ENCODE results near the gene PTPRT. TPM values are rescaled to one million over a fixed set of nuclear protein-coding genes. Genes with fewer than 3 reads are reported as not detected.

Gene PTPRT
- total RNA-seq, 4 donors from 2014 or later = 0.04 TPM; not detected in 3

DNA sequence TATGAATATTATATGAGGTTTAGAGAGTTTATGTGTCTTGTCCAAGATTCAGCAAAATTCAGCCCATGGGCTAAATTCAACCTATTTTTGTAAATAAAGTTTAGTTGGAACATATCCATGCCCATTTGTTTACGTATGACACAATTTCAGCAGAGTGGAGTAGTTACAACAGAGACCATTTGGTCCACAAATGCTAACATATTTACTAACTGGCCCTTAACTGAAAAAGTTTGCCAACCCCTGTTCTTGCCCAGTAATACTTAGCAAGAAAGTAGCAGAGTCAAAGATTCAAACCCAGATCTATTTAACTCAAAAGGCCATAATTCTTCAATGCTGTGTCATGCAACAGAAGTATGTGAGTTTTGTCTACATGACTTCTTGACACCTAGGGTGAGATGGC, 561.0 kb downstream of the PTPRT start:
- Histone ChIP-seq H3K4me3 (no peak overlapping the region), H3K4me1 (no peaks in the 10 kb centered on the region), H3K36me3 (no peaks in the 10 kb centered on the region), H3K27me3 (no peaks in the 10 kb centered on the region), H3K9me3 (no peaks in the 10 kb centered on the region), H3K27ac (no peak overlapping the region)
- ATAC-seq = no peak
- 53 to 89% methylated on average over 1 of the region's 1 CpG for WGBS, 2 donors (ENCODE audit: low coverage in 1 of 2)
- TF ChIP-seq, protein P1, sequence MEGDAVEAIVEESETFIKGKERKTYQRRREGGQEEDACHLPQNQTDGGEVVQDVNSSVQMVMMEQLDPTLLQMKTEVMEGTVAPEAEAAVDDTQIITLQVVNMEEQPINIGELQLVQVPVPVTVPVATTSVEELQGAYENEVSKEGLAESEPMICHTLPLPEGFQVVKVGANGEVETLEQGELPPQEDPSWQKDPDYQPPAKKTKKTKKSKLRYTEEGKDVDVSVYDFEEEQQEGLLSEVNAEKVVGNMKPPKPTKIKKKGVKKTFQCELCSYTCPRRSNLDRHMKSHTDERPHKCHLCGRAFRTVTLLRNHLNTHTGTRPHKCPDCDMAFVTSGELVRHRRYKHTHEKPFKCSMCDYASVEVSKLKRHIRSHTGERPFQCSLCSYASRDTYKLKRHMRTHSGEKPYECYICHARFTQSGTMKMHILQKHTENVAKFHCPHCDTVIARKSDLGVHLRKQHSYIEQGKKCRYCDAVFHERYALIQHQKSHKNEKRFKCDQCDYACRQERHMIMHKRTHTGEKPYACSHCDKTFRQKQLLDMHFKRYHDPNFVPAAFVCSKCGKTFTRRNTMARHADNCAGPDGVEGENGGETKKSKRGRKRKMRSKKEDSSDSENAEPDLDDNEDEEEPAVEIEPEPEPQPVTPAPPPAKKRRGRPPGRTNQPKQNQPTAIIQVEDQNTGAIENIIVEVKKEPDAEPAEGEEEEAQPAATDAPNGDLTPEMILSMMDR (IDR thresholded peaks at IDR 0.05) = no peak
- TF ChIP-seq POLR2AphosphoS5 (IDR thresholded peaks at IDR 0.05) (no peak), POLR2A (IDR thresholded peaks at IDR 0.05) (no peak), EP300 (IDR thresholded peaks at IDR 0.05) (no peak)

DNA sequence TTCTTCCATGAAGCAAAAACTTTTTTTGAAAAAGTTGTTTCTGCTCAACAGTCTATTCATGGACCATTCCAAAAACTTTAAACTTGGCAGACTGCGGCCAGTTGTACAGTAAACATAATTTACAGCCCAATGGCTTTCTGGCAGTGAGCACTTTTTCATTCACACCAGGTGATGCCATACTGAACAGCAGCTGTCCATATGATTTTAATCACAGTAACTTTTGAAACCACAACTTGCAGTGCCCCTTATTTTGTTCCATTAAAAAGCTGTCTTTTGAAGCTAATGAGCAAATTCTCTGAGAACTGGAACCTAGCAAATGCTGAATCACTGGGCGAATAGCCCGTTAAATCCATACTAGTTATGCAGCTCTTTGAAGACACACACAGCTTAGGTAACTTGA, 576.6 kb downstream of the PTPRT start:
- Histone ChIP-seq H3K4me3 (no peak overlapping the region), H3K36me3 (no peaks in the 10 kb centered on the region), H3K4me1 (no peaks in the 10 kb centered on the region), H3K27ac (no peak overlapping the region), H3K27me3 (peaks cover 4% of the 10 kb centered on the region), H3K9me3 (no peaks in the 10 kb centered on the region)
- TF ChIP-seq, protein P1 (IDR thresholded peaks at IDR 0.05) = no peak
- TF ChIP-seq EP300 (IDR thresholded peaks at IDR 0.05) = no peak
- TF ChIP-seq POLR2AphosphoS5 (IDR thresholded peaks at IDR 0.05) = no peak
- no peak for TF ChIP-seq POLR2A (IDR thresholded peaks at IDR 0.05)
- 24 to 66% methylated on average over 3 of the region's 3 CpGs for WGBS, 2 donors (ENCODE audit: low coverage in 1 of 2)
- ATAC-seq = no peak

DNA sequence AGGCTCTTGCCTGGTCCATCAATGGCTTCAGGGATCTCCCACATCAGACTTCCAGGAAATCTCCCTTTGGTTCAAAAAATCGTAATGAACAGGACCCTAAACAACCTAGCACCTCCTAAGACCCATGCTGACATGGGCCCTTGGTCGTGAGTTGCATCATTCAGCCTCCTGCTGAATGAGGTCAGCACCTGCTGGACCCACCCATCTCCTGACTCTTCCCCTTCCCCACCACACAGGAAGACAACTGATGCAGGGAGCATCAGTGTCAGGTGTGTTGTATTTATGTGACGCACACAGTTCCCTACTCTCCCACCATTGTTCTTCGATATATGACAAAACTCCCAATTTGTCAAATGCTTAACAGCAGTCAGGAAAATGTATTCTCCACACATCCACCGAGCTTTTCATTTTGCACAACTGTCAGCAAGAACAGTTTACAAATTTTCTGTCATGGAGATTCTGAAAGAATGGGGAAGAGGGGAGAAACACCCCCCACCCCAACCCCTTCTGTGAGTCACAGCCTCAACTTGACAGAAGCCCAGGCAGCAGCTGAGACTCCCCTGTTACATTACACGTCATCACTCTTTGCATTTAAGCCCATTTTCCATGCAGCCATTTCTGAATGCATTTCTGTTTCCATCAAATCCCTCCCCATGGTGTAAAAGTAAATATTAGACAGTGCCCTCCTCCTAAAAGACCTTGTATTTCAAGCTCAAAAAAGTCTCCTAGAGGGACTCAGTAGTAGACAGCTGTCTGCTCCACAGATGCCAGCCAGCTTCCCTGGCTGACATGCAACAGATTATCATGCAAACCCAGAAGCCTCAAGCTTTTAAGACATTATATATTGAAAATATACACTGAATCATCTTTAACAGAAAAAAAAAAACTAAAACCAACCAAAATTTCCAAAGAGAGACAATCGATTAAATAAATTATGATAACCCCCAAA, 577.5 kb downstream of the PTPRT start:
- Histone ChIP-seq H3K36me3 (no peaks in the 10 kb centered on the region), H3K4me1 (no peaks in the 10 kb centered on the region), H3K27ac (no peak overlapping the region), H3K27me3 (peaks cover 4% of the 10 kb centered on the region), H3K9me3 (no peaks in the 10 kb centered on the region), H3K4me3 (no peak overlapping the region)
- 33 to 47% methylated on average over 4 to 6 of the region's 7 CpGs for WGBS, 2 donors (ENCODE audit: low coverage in 1 of 2)
- no peak for TF ChIP-seq EP300 (IDR thresholded peaks at IDR 0.05)
- no peak for TF ChIP-seq POLR2A (IDR thresholded peaks at IDR 0.05)
- TF ChIP-seq, protein P1 (IDR thresholded peaks at IDR 0.05) = no peak
- no peak for TF ChIP-seq POLR2AphosphoS5 (IDR thresholded peaks at IDR 0.05)
- no peak for ATAC-seq

DNA sequence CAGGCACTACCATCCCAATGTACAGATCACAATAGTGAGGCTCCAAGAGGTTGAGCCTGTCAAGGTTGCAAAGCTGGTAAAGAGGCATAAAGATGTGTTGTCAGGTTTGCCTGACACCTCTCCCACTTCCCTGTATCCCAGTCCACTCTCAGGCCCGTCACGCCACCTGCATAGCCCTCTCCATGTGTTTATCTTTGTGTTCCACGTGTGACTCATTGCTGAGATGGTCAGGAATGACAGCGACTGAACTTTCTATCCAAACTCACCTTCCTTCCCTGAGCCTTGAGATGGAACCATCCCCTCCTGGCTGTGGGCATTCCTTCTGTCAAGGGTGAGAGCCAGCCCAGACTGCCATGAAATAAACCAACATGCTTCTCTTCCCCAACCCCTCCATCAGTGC, 578.3 kb downstream of the PTPRT start:
- H3K9me3 ChIP-seq = no peaks in the 10 kb centered on the region
- no peaks in the 10 kb centered on the region for H3K36me3 ChIP-seq
- 50% methylated on average over 1 of the region's 4 CpGs; no CpG with 5 or more reads in 1 of the 2 donors for WGBS, 2 donors (ENCODE audit: low coverage in 1 of 2)
- peaks cover 4% of the 10 kb centered on the region for H3K27me3 ChIP-seq
- no peaks in the 10 kb centered on the region for H3K4me1 ChIP-seq
- H3K27ac ChIP-seq = no peak overlapping the region
- TF ChIP-seq, protein P1 (IDR thresholded peaks at IDR 0.05) = no peak
- no peak for TF ChIP-seq POLR2A (IDR thresholded peaks at IDR 0.05)
- no peak for TF ChIP-seq POLR2AphosphoS5 (IDR thresholded peaks at IDR 0.05)
- TF ChIP-seq EP300 (IDR thresholded peaks at IDR 0.05) = no peak
- H3K4me3 ChIP-seq = no peak overlapping the region
- no peak for ATAC-seq

DNA sequence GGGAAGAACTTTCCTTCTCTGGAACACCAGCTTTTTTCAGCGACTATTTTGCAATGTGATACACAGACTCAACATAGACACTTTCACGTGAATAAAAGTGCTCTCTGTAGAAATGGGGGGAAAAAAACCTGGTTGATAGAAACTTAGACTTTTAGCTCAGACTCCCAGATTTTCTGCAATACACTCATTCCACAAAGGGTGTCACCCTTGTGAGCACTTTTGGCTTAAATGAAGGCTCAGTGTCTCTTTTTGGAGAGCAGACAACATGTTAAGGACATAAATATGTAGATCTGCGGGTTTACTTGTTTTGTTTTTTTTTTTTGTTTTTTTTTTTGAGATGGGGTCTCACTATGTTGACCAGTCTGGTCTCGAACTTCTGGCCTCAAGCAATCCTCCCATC, 579.6 kb downstream of the PTPRT start:
- no peaks in the 10 kb centered on the region for H3K36me3 ChIP-seq
- peaks cover 6% of the 10 kb centered on the region for H3K27me3 ChIP-seq
- ATAC-seq = no peak
- TF ChIP-seq POLR2A (IDR thresholded peaks at IDR 0.05) (no peak), EP300 (IDR thresholded peaks at IDR 0.05) (no peak), POLR2AphosphoS5 (IDR thresholded peaks at IDR 0.05) (no peak)
- TF ChIP-seq, protein P1 (IDR thresholded peaks at IDR 0.05) = no peak
- 33 to 65% methylated on average over 1 to 4 of the region's 4 CpGs for WGBS, 2 donors (ENCODE audit: low coverage in 1 of 2)
- no peak overlapping the region for H3K4me3 ChIP-seq
- H3K4me1 ChIP-seq = no peaks in the 10 kb centered on the region
- no peaks in the 10 kb centered on the region for H3K9me3 ChIP-seq
- H3K27ac ChIP-seq = no peak overlapping the region

All from gastroesophageal sphincter (tissue), 4 donors.